Fibroblast of villous mesenchyme (primary cell): Measurements from ENCODE around the gene PTGDR2. TPM values are rescaled to one million over a fixed set of nuclear protein-coding genes. Genes with fewer than 3 reads are reported as not detected.

Experiments used
- DNase-seq: peaks from one replicate; pipeline ENCODE4 v3.0.0-alpha.2; 2010; ENCODE audit warnings: low read depth
- H3K4me3 ChIP-seq: 2 replicates; pipeline ENCODE4 v1.5.1; 2011; ENCODE audit warnings: low read depth, mild to moderate bottlenecking, low read length
- total RNA-seq: library from RNA; depleted of rRNA; stranded (reverse); fragments of >200 nt; gene quantifications from 2 replicates; pipeline ENCODE4 v1.2.3, GENCODE V29; 2012
- TF ChIP-seq, protein P1 (sequence below): IDR thresholded peaks from 2 replicates; pipeline ENCODE4 v1.5.1; 2012; ENCODE audit warnings: low read depth, mild to moderate bottlenecking, low read length; ENCODE audit not compliant: insufficient read depth

Gene PTGDR2
- total RNA-seq, 1 donor, result not detected

- TF ChIP-seq, protein P1, sequence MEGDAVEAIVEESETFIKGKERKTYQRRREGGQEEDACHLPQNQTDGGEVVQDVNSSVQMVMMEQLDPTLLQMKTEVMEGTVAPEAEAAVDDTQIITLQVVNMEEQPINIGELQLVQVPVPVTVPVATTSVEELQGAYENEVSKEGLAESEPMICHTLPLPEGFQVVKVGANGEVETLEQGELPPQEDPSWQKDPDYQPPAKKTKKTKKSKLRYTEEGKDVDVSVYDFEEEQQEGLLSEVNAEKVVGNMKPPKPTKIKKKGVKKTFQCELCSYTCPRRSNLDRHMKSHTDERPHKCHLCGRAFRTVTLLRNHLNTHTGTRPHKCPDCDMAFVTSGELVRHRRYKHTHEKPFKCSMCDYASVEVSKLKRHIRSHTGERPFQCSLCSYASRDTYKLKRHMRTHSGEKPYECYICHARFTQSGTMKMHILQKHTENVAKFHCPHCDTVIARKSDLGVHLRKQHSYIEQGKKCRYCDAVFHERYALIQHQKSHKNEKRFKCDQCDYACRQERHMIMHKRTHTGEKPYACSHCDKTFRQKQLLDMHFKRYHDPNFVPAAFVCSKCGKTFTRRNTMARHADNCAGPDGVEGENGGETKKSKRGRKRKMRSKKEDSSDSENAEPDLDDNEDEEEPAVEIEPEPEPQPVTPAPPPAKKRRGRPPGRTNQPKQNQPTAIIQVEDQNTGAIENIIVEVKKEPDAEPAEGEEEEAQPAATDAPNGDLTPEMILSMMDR, result no peak
Observed at GRCh38 chr11:60814112-60814511, 41.6 kb downstream of the PTGDR2 start.

DNA sequence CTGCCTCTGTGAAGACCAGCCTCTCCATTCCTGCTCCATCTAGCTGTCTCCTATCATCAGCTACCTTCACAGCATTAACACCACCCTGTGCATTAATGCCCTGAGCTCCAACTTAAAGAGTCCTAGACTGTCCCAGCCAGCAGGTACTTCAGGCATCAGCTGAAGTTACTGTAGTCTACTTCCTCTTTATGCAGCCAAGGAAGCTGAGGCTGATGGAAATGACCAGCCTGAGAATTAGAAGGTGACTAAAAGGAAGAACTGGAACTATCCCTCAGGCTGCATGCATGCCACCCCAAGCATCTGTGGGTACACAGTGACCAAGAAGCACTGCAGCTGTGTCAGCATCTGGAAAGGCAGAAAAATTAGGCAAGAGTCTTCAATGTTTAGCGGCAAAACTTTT lies 42.4 kb downstream of the PTGDR2 start:
- no peak overlapping the region for H3K4me3 ChIP-seq
- no peak for DNase-seq
- TF ChIP-seq, protein P1, result no peak

More at GRCh38 chr11:60814112-60814511, 41.6 kb downstream of the PTGDR2 start:
- no peak overlapping the region for H3K4me3 ChIP-seq
- DNase-seq, result no peak

DNA sequence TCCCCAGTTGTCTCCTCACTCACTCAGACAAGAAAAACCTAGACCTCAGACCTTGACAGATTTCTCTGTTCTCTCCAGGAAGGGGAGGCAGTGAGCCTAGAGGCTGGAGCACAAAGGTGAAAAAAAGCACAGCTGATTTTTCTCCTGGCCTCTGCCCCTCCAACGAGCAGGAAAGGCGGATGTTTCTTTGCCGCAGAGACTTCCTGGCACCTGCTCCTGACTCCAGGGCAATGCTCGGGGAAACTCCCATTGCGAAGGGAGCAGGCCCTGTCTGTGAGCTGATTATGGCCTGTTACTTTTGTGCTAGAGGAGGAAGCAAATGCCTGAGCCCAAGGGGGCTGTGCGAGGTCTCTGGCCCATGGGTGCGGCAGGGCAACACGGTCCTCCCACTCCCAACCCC lies 45.2 kb downstream of the PTGDR2 start:
- no peak overlapping the region for H3K4me3 ChIP-seq
- TF ChIP-seq, protein P1, result no peak
- no peak for DNase-seq

DNA sequence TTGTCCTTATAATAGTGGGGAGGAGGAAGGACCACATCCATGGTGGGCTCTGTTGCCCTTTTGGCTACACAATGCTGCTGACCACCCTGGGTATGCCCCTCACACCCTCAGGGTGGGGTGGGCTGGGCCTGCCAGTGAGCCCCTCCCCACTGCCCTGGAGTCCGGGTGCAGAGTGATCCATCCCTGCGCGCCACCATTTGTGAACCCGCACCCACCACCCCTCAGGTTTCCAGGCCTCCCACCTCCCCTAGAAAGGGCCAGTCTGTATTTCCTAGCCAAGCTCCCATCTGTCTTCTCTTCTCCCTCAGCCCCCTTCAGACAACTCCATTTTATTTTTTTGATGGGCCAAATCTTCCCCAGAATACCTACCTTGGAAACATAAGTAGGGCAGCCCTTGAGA lies 45.6 kb downstream of the PTGDR2 start:
- H3K4me3 ChIP-seq, result no peak overlapping the region
- TF ChIP-seq, protein P1, result no peak
- no peak for DNase-seq

GRCh38 chr11:60809691-60810090 lies 46.1 kb downstream of the PTGDR2 start:
- no peak for DNase-seq
- TF ChIP-seq, protein P1, result no peak
- H3K4me3 ChIP-seq, result no peak overlapping the region

GRCh38 chr11:60809249-60809648 lies 46.5 kb downstream of the PTGDR2 start:
- no peak for DNase-seq

More at GRCh38 chr11:60809249-60809648, 46.5 kb downstream of the PTGDR2 start:
- no peak overlapping the region for H3K4me3 ChIP-seq
- TF ChIP-seq, protein P1, result no peak
